Cardiac septum (tissue), 1 donor: ENCODE results near the gene LZTFL1. TPM values are rescaled to one million over a fixed set of nuclear protein-coding genes. Genes with fewer than 3 reads are reported as not detected.

Experiments used
- DNase-seq: peaks from one replicate; pipeline ENCODE4 v3.0.0-alpha.2; 2020; ENCODE audit warnings: low spot score
- intact Hi-C: fragments of 100-400 bp; cut with DNase I; formaldehyde crosslinking; loops from one replicate; pipeline ENCODE4 v1.14.0; 2022
- total RNA-seq: library from RNA; stranded (reverse); fragmentation: NEBNext Ultra II Directional; extraction: Animal tissue kit (Norgen Biotek cat#: 25700); gene quantifications from one replicate; pipeline ENCODE4 v1.2.1, GENCODE V29; 2021
- donor health status: DM: no; HTN: no; CAD: no.

The LZTFL1 gene
- total RNA-seq, 1 donor from 2014 or later, result 6.0 TPM

DNA sequence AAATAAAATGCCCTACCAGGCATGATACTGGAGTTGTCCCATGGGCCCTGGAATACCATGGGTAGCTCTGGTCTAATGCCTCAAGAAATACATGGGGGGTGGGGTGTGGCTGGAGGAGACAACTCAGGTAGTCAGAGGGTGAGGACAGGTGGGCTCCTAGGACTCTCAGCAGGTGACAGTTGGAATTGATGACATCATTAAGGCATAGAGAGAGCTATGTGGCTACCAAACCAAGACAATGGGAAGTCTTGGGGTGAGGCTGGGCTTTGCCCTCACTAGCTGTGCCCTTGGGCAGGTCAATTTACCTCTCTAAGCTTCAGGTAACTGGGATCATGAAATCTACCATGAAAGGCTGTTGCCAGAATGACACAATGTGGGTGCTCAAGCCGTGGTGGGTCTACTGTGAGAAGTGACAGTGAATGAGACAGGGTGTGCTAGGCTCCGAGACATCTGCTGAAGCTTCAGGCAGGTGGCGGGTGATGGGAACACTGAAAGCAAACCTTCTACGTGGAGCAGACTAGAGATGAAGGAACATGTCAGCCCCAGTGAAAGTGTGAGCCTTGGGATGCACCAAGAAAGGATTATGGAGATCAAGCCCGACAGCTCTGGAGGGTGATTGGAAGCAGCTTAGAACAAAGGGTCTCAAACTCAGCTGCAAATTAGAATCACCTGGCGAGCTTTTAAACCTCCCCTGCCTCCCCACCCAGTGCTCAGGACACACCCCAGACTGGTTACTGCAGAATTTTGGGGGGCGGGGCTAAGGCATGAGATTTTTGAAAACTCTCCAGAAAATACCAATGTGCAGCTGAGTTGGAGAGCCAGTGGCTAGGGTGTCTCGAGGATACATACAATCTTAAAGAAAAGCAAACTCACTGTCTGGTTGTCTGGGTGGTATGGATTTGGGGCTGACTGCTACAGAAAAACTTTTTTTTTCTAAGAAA, 67.1 kb downstream of the LZTFL1 start:
- no peak for DNase-seq
- intact Hi-C loops, result no loop called here

DNA sequence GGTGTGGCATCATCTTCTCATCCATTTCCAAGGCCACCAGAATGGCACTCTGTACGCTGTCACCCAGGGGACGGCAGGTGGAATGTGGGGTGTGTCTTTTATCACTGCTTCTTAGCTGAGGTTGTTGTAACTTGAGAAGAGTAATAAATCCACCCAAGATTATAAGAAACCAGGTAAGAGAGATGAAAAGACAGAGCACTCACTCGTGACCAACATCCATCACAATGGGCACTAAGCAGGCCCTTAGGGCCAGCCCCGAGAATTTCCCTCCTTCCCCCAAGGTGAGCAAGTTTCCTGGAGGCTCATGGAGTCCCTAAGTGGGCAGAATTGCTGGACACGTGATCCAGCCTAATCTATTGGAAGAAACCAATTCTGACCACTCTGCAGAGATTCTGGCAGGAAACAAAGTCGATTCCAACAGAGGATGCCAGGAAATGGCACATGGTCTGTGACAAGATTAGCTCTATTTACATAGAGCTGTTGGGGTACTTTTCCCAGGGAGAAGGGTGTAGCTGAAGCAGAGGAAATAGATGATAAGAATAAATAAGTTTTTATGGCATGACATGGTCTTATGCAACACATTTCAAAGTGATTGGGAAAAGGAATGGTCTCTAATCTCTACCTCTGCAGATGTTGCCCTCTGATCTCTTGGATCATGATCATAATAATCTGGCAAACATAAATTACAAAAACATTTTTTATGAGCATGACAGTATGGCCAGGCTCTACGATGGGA, 68.0 kb downstream of the LZTFL1 start:
- no peak for DNase-seq
- intact Hi-C loops, result no loop called here

Other genes starting within 250 kb of the LZTFL1 start
- gene LIMD1, start 247.4 kb downstream of the LZTFL1 start, total RNA-seq, result 30.5 TPM
- gene SACM1L, start 152.7 kb downstream of the LZTFL1 start, total RNA-seq, result 29.6 TPM
- gene SLC6A20, start 45.6 kb downstream of the LZTFL1 start, total RNA-seq, result not detected
- gene CCR9, start 44.4 kb upstream of the LZTFL1 start, total RNA-seq, result not detected
- 0.32 TPM for gene CXCR6, start 101.3 kb upstream of the LZTFL1 start, total RNA-seq
- 129 TPM for gene FYCO1, start 153.7 kb upstream of the LZTFL1 start, total RNA-seq
- gene XCR1, start 185.4 kb upstream of the LZTFL1 start, total RNA-seq, result not detected